GM12878 (cell line): ENCODE results near the gene CCIN. TPM values are rescaled to one million over a fixed set of nuclear protein-coding genes. Genes with fewer than 3 reads are reported as not detected.

ENCODE experiments used
- ATAC-seq: fragments of 200-7000 bp; cut with Tn5 transposase; 3 replicates; pipeline ENCODE4 v1.9.1; 2020; ENCODE audit warnings: mild to moderate bottlenecking, moderate library complexity
- BruUV-seq: library from RNA; stranded (reverse); fragments of 400-500 nt; replicated peaks from 2 replicates; lab custom pipeline; 2021; lab: Mats Ljungman, UMichigan
- CTCF ChIA-PET: fragments of 300-600 bp; sonication (Branson Sonifier 250); formaldehyde crosslinking; extraction: SDS; loops from one replicate; lab custom pipeline; 2021; ENCODE audit warnings: inconsistent platforms; lab: Yijun Ruan, JAX
- POLR2A ChIA-PET: fragments of 350-600 bp; formaldehyde crosslinking; extraction: SDS; loops from one replicate; lab custom pipeline; 2021; ENCODE audit warnings: inconsistent platforms; lab: Charles Lee
- RAD21 ChIA-PET: fragments of 300-600 bp; sonication (Branson Sonifier 250); formaldehyde crosslinking; loops from one replicate; lab custom pipeline; 2023; ENCODE audit warnings: antibody characterized with exemption; ENCODE audit not compliant: unreplicated experiment; lab: Charles Lee
- SMC1A ChIA-PET: fragments of 300-600 bp; sonication (Branson Sonifier 250); formaldehyde crosslinking; loops from one replicate; lab custom pipeline; 2023; ENCODE audit not compliant: unreplicated experiment, uncharacterized antibody; lab: Charles Lee
- DNase-seq: peaks from one replicate; pipeline ENCODE4 v3.0.0-alpha.2; 2011; ENCODE audit warnings: low read depth, low spot score
- FAIRE-seq: peaks from 3 replicates; lab custom pipeline; 2011; peaks lifted over from hg19 to GRCh38; lab: Jason Lieb, UNC
- H2AFZ ChIP-seq: 2 replicates; pipeline ENCODE4 v1.6.0; 2011; ENCODE audit warnings: low read depth, low read length, control low read depth; ENCODE audit not compliant: control insufficient read depth
- H3K27ac ChIP-seq: 2 replicates; pipeline ENCODE4 v1.5.1; 2011; ENCODE audit warnings: control low read depth; ENCODE audit not compliant: control insufficient read depth, insufficient read depth
- H3K27me3 ChIP-seq, 2 experiments: replicated peaks in 1 of 2; 2 replicates each; pipeline versions ENCODE4 v1.6.0 to v1.6.1; 2011; ENCODE audit warnings: low read length in 1 of 2; ENCODE audit not compliant: control insufficient read depth in 2 of 2, insufficient read depth in 2 of 2
- H3K36me3 ChIP-seq, 2 experiments: 2 replicates each; pipeline ENCODE4 v1.5.1; 2011; ENCODE audit warnings: low read length in 1 of 2; ENCODE audit not compliant: control insufficient read depth in 2 of 2, insufficient read depth in 2 of 2
- H3K4me1 ChIP-seq: 2 replicates; pipeline ENCODE4 v1.6.1; 2011; ENCODE audit warnings: mild to moderate bottlenecking, low read length, moderate library complexity, mixed read lengths; ENCODE audit not compliant: control insufficient read depth, insufficient read depth
- H3K4me2 ChIP-seq: 2 replicates; pipeline ENCODE4 v1.6.0; 2011; ENCODE audit warnings: control low read depth; ENCODE audit not compliant: control insufficient read depth, insufficient read depth
- H3K4me3 ChIP-seq: fragments of 200-600 bp; sonication (generic); 2 replicates; pipeline ENCODE4 v1.5.1; 2016
- H3K79me2 ChIP-seq: 2 replicates; pipeline ENCODE4 v1.6.0; 2011; ENCODE audit warnings: low read length; ENCODE audit not compliant: control insufficient read depth, insufficient read depth
- H3K9ac ChIP-seq: 2 replicates; pipeline ENCODE4 v1.8.0; 2011; ENCODE audit warnings: low read length, control low read depth, mixed read lengths; ENCODE audit not compliant: control insufficient read depth, insufficient read depth
- H3K9me3 ChIP-seq: replicated peaks from 3 replicates; pipeline ENCODE4 v1.5.1; 2011; ENCODE audit warnings: mild to moderate bottlenecking, low read length; ENCODE audit not compliant: control insufficient read depth, insufficient read depth
- H4K20me1 ChIP-seq: 2 replicates; pipeline ENCODE4 v1.6.0; 2011; ENCODE audit not compliant: control insufficient read depth, insufficient read depth
- BCLAF1 ChIP-seq: fragments of 450-650 bp; IDR thresholded peaks from 2 replicates; pipeline ENCODE4 v1.6.1; 2017; ENCODE audit warnings: antibody characterized with exemption, mild to moderate bottlenecking, moderate library complexity
- BRCA1 ChIP-seq: IDR thresholded peaks from 2 replicates; pipeline ENCODE4 v1.6.1; 2011; ENCODE audit warnings: low read depth, low read length, improper control_type of control experiment
- E2F8 ChIP-seq: fragments of 450-650 bp; IDR thresholded peaks from 2 replicates; pipeline ENCODE4 v1.6.1; 2018; ENCODE audit warnings: mild to moderate bottlenecking, low read depth, moderate library complexity; ENCODE audit not compliant: partially characterized antibody
- ETV6 ChIP-seq, 2 experiments: fragments of 450-650 bp in 1 of 2; IDR thresholded peaks in 1 of 2; conservative IDR thresholded peaks in 1 of 2; 2 replicates each; pipeline ENCODE4 v1.6.1; 2014; ENCODE audit warnings: antibody characterized with exemption in 1 of 2, borderline replicate concordance in 1 of 2, low read depth in 1 of 2, mild to moderate bottlenecking in 1 of 2, moderate library complexity in 1 of 2
- IKZF1 ChIP-seq: fragments of 450-650 bp; conservative IDR thresholded peaks from 2 replicates; pipeline ENCODE4 v1.6.1; 2017; ENCODE audit warnings: antibody characterized with exemption, mild to moderate bottlenecking
- MEF2A ChIP-seq: IDR thresholded peaks from 2 replicates; pipeline ENCODE4 v1.6.1; 2011; ENCODE audit warnings: low read depth, mild to moderate bottlenecking, low read length, moderate library complexity; ENCODE audit not compliant: insufficient read depth
- USF2 ChIP-seq: IDR thresholded peaks from 2 replicates; pipeline ENCODE4 v1.6.1; 2011; ENCODE audit warnings: low read depth, low read length, improper control_type of control experiment, borderline replicate concordance
- WRNIP1 ChIP-seq: IDR thresholded peaks from 2 replicates; pipeline ENCODE4 v1.6.1; 2011; ENCODE audit warnings: low read depth, low read length, improper control_type of control experiment, borderline replicate concordance
- ZZZ3 ChIP-seq: IDR thresholded peaks from 2 replicates; pipeline ENCODE4 v1.6.1; 2011; ENCODE audit warnings: low read depth; ENCODE audit not compliant: control insufficient read depth, insufficient read length
- WGBS: methylation state at CpG from one replicate; pipeline ENCODE4 v1.1.6; 2016; ENCODE audit warnings: low lambda C conversion rate; ENCODE audit not compliant: insufficient replicate concordance, insufficient coverage; ENCODE audit errors: missing lambda C conversion rate; 5-methylcytosine and 5-hydroxymethylcytosine counted together
- in situ Hi-C: fragments of 300-500 bp; cut with MboI; formaldehyde crosslinking; loops from 9 replicates; pipeline ENCODE4 v1.14.3; 2018; ENCODE audit warnings: mixed read lengths
- intact Hi-C: fragments of 100-400 bp; cut with micrococcal nuclease; formaldehyde crosslinking; loops from one replicate; pipeline ENCODE4 v1.14.2; 2022; ENCODE audit not compliant: unreplicated experiment
- polyA plus RNA-seq, 11 experiments: library from polyadenylated mRNA; depleted of rRNA in 4 of 11; unstranded in 6 of 11; stranded (reverse) in 5 of 11; fragments of >200 nt; fragmentation: Nextera tagmentation in 4 of 11; fragmentation: Illumina TruSeq in 1 of 11; extraction: Ambion mirVana in 4 of 11; extraction: Trizol in 1 of 11; gene quantifications; 1 replicate in 1 of 11; 2 replicates in 10 of 11; pipeline versions ENCODE4 v1.2.1 to v1.2.3, GENCODE V29; 2011 to 2016; ENCODE audit warnings: inconsistent platforms in 2 of 11, missing spikeins in 2 of 11, low read depth in 1 of 11
- total RNA-seq, 4 experiments: library from RNA; depleted of rRNA in 3 of 4; stranded (reverse); fragments of >200 nt in 3 of 4; fragmentation: Illumina TruSeq in 1 of 4; extraction: Trizol in 1 of 4; gene quantifications; 2 replicates each; pipeline versions ENCODE4 v1.2.1 to v1.2.3, GENCODE V29; 2013 to 2021

CCIN gene
- total and polyA plus RNA-seq, 10 of the 15 experiments (the other 5 are each of a cell fraction or from before 2014, with no cell fraction given), result not detected

GRCh38 chr9:36170531-36170930, 1.3 kb downstream of the CCIN start (continued):
- TF ChIP-seq E2F8, result no peak
- TF ChIP-seq IKZF1, result no peak

- SMC1A ChIA-PET, result no interaction called here
- no peaks in the 10 kb centered on the region for H3K36me3 ChIP-seq
- no peaks in the 10 kb centered on the region for H3K4me1 ChIP-seq
- POLR2A ChIA-PET, result no interaction called here
- DNase-seq (no peak), ATAC-seq (no peak), FAIRE-seq (no peak)
- H4K20me1 ChIP-seq, result no peaks in the 10 kb centered on the region
- H3K9ac ChIP-seq, result no peak overlapping the region
- RAD21 ChIA-PET, result no interaction called here
- WGBS, result 34% methylated on average over 2 of the region's 2 CpGs
- no peaks in the 10 kb centered on the region for H3K9me3 ChIP-seq
- H2AFZ ChIP-seq, result no peak overlapping the region
- CTCF ChIA-PET, result interaction anchor here (0.6 to 4.3 kb wide), 2 partner anchors 66 to 71 kb away, joined by 3 to 19 read pairs; no protein-coding TSS in a partner anchor
- intact Hi-C loops, result no loop called here
- H3K27me3 ChIP-seq, result no peaks in the 10 kb centered on the region; a peak in 2 of 4 replicates
- H3K27ac ChIP-seq, result no peak overlapping the region
- H3K79me2 ChIP-seq, result no peaks in the 10 kb centered on the region
- BruUV-seq, result no TSS peak
- H3K4me2 ChIP-seq, result no peak overlapping the region
- in situ Hi-C loops, result no loop called here
- TF ChIP-seq USF2, result no peak
- no peak for TF ChIP-seq E2F8
- TF ChIP-seq ZZZ3, result no peak
- no peak for TF ChIP-seq BRCA1
- TF ChIP-seq BCLAF1, result no peak
- TF ChIP-seq MEF2A, result no peak
- TF ChIP-seq WRNIP1, result no peak
- no peak for TF ChIP-seq ETV6 (conservative IDR thresholded peaks at IDR 0.05 in 1 of 2, IDR thresholded peaks at IDR 0.05 in 1 of 2; ENCODE audit: borderline replicate concordance in 1 of 2, low read depth in 1 of 2)
- no peak overlapping the region for H3K4me3 ChIP-seq
These were observed 4.7 kb downstream of the CCIN start for GRCh38 chr9:36173861-36174260.
